ENCODE measurements around the gene COL21A1.
"Not testable (repeated sequence)": the region's sequence is repeated elsewhere in the genome, so short reads cannot be mapped to it uniquely, and the experiment has no call there.

DNA sequence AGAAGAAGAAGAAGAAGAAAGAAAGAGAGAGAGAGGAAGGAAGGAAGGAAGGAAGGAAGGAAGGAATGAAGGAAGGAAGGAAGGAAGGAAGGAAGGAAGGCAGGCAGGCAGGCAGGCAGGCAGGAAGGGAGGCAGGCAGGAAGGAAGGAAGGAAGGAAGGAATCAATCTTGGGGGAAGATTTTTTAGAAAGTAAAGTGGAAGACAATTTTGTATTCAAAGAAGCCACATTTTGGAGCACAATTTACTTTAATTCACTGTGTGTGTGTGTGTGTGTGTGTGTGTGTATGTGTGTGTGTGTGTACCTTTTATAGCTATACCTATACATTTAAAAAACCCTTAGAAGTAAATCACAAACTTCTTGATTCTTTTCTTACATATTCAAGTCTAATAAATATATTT is 13.2 kb upstream of the COL21A1 start:
- TF ChIP-seq, protein P1, sequence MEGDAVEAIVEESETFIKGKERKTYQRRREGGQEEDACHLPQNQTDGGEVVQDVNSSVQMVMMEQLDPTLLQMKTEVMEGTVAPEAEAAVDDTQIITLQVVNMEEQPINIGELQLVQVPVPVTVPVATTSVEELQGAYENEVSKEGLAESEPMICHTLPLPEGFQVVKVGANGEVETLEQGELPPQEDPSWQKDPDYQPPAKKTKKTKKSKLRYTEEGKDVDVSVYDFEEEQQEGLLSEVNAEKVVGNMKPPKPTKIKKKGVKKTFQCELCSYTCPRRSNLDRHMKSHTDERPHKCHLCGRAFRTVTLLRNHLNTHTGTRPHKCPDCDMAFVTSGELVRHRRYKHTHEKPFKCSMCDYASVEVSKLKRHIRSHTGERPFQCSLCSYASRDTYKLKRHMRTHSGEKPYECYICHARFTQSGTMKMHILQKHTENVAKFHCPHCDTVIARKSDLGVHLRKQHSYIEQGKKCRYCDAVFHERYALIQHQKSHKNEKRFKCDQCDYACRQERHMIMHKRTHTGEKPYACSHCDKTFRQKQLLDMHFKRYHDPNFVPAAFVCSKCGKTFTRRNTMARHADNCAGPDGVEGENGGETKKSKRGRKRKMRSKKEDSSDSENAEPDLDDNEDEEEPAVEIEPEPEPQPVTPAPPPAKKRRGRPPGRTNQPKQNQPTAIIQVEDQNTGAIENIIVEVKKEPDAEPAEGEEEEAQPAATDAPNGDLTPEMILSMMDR (IDR thresholded peaks at IDR 0.05; ENCODE audit: insufficient read depth, low read depth, low read length), result not testable (repeated sequence)
- TF ChIP-seq EZH2 (IDR thresholded peaks at IDR 0.05; ENCODE audit: insufficient read depth, low read length), result not testable (repeated sequence)
